ENCODE measurements around the gene CDH18. TPM values are rescaled to one million over a fixed set of nuclear protein-coding genes. Genes with fewer than 3 reads are reported as not detected.

The CDH18 gene
- total RNA-seq, 4 donors from 2014 or later: not detected

- TF ChIP-seq CTCF (IDR thresholded peaks at IDR 0.05; ENCODE audit: low read depth): no peak
Observed at GRCh38 chr5:19565466-19565865, 422.5 kb downstream of the CDH18 start.

GRCh38 chr5:19564036-19564435, 424.0 kb downstream of the CDH18 start:
- TF ChIP-seq CTCF (IDR thresholded peaks at IDR 0.05; ENCODE audit: low read depth): no peak

GRCh38 chr5:19555876-19556275, 432.1 kb downstream of the CDH18 start:
- TF ChIP-seq CTCF (IDR thresholded peaks at IDR 0.05; ENCODE audit: low read depth): no peak

GRCh38 chr5:19555436-19555835, 432.6 kb downstream of the CDH18 start:
- TF ChIP-seq CTCF (IDR thresholded peaks at IDR 0.05; ENCODE audit: low read depth): no peak

GRCh38 chr5:19554524-19554923, 433.5 kb downstream of the CDH18 start:
- no peak for TF ChIP-seq CTCF (IDR thresholded peaks at IDR 0.05; ENCODE audit: low read depth)

- TF ChIP-seq CTCF (IDR thresholded peaks at IDR 0.05; ENCODE audit: low read depth): no peak
Observed at GRCh38 chr5:19547640-19548039, 440.4 kb downstream of the CDH18 start.

GRCh38 chr5:19546521-19546920, 441.5 kb downstream of the CDH18 start:
- TF ChIP-seq CTCF (IDR thresholded peaks at IDR 0.05; ENCODE audit: low read depth): no peak

Measured in subcutaneous adipose tissue (tissue), 4 donors.